A549 (cell line): ENCODE measurements around the gene PPP1R3D.

ENCODE experiments used
- JUN ChIP-seq, 2 experiments: fragments of >200 bp; sonication (Bioruptor Twin); formaldehyde crosslinking; IDR thresholded peaks; 2 replicates in 1 of 2; 3 replicates in 1 of 2; pipeline ENCODE4 v1.6.1; 2016 to 2017
- POLR2A ChIP-seq: IDR thresholded peaks from 2 replicates; pipeline ENCODE4 v1.6.1; 2012; ENCODE audit warnings: mild to moderate bottlenecking, low read length
- TF ChIP-seq, protein P1 (sequence below): IDR thresholded peaks from 2 replicates; pipeline ENCODE4 v1.6.1; 2012

DNA sequence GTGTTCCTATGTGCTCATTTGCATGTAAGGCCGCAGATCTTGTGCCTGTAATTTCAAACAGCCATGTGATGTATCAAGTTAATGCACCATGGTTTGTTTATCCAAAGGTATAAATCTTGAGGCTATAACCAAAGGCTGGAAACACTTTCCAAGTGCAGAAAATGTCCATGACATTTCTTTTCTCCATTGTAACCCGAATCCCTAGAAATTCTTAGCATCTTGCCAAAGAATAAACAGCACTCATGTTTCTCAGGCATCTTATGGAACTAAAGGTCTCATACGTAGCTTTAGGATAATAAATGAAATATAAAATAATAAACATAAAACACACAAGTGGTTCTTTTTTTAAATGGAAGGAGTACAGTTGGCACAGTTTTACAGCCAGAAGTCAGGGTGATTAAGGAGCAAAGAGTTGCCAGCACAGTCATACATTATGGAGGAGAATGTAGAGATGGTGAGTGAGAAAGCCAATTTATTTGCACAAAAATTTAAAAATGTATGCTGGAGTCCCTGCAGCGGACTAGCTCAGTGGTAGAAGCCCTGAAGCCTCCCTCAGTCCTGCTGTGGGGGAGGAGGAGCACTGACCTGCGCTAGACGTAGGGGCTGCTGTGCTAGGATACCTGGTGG lies 36.2 kb upstream of the PPP1R3D start:
- TF ChIP-seq, protein P1, sequence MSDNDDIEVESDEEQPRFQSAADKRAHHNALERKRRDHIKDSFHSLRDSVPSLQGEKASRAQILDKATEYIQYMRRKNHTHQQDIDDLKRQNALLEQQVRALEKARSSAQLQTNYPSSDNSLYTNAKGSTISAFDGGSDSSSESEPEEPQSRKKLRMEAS = no peak
- TF ChIP-seq JUN (IDR thresholded peaks at IDR 0.05) (no peak), POLR2A (no peak)
